HFFc6 (cell line): ENCODE measurements around the gene SCUBE1. TPM values are rescaled to one million over a fixed set of nuclear protein-coding genes. Genes with fewer than 3 reads are reported as not detected.

Source experiments
- DNase-seq: peaks from one replicate; pipeline ENCODE4 v3.0.0-alpha.2; 2018
- H3K27ac Mint-ChIP-seq: 2 replicates; pipeline ENCODE4 v1.8.0; 2020; ENCODE audit warnings: mild to moderate bottlenecking, mixed read lengths
- H3K27me3 Mint-ChIP-seq: 2 replicates; pipeline ENCODE4 v1.8.0; 2021; ENCODE audit warnings: mild to moderate bottlenecking, moderate library complexity, mixed read lengths; ENCODE audit not compliant: insufficient read depth
- H3K36me3 Mint-ChIP-seq: 2 replicates; pipeline ENCODE4 v1.8.0; 2021; ENCODE audit warnings: low read depth, mixed read lengths
- H3K4me1 Mint-ChIP-seq: 2 replicates; pipeline ENCODE4 v1.8.0; 2020; ENCODE audit warnings: low read depth, mixed read lengths
- H3K4me3 Mint-ChIP-seq: 2 replicates; pipeline ENCODE4 v1.8.0; 2020; ENCODE audit warnings: mild to moderate bottlenecking, moderate library complexity, mixed read lengths
- H3K9me3 Mint-ChIP-seq: 2 replicates; pipeline ENCODE4 v1.8.0; 2020; ENCODE audit warnings: mild to moderate bottlenecking, mixed read lengths
- total RNA-seq, 6 experiments: library from RNA; stranded (reverse); fragmentation: NEBNext Ultra II Directional; extraction: Animal tissue kit (Norgen Biotek cat#: 25700); gene quantifications; 2 replicates in 1 of 6; 3 replicates in 5 of 6; pipeline ENCODE4 v1.2.3, GENCODE V29; 2021
- TF ChIP-seq, protein P1 (sequence below): fragments of 200-600 bp; sonication (generic); IDR thresholded peaks from 2 replicates; pipeline ENCODE4 v1.5.0; 2021; ENCODE audit warnings: antibody characterized with exemption, mild to moderate bottlenecking

The SCUBE1 gene
- total RNA-seq, 6 experiments from 2014 or later: not detected

DNA sequence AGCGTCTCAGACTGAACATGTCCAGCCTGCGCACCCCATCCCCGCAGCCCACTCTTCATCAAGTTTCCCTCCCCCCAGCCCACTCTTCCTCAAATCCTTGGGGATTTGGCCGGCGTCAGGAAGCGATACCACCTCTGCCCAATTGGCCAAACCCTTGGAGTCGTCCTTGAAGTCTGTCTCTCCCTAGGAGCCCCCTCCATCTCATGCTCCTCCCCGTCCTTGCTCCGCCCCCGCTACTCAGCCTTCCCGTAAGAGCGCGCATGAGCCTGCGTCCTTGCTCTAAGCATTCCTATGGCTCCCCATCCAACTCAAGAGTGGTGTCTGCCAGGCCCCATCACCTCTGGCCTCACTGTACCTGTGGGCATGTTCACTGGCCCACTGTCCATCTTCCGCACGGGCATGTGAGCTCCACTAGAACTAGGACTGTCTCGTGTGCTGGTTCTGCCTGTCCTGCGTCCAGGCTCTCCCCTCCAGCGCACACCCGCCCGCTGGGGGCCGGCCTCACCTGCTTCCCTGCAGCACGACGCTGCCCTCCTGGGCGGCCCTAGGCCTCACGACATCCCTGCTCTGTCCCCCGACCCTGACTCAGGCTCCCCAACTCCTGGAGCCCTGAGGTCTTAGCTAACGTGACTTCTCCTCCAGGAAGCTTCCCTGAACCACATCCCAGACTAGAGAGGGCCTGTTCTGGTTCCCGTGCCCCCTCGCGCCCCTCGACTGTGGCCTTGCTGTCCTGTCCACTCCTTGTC lies 125.7 kb downstream of the SCUBE1 start:
- Mint-ChIP-seq H3K9me3 (no peaks in the 10 kb centered on the region), H3K4me3 (no peak overlapping the region), H3K36me3 (no peaks in the 10 kb centered on the region), H3K27me3 (peaks cover 40% of the 10 kb centered on the region), H3K4me1 (no peaks in the 10 kb centered on the region), H3K27ac (no peak overlapping the region)
- no peak for DNase-seq
- TF ChIP-seq, protein P1, sequence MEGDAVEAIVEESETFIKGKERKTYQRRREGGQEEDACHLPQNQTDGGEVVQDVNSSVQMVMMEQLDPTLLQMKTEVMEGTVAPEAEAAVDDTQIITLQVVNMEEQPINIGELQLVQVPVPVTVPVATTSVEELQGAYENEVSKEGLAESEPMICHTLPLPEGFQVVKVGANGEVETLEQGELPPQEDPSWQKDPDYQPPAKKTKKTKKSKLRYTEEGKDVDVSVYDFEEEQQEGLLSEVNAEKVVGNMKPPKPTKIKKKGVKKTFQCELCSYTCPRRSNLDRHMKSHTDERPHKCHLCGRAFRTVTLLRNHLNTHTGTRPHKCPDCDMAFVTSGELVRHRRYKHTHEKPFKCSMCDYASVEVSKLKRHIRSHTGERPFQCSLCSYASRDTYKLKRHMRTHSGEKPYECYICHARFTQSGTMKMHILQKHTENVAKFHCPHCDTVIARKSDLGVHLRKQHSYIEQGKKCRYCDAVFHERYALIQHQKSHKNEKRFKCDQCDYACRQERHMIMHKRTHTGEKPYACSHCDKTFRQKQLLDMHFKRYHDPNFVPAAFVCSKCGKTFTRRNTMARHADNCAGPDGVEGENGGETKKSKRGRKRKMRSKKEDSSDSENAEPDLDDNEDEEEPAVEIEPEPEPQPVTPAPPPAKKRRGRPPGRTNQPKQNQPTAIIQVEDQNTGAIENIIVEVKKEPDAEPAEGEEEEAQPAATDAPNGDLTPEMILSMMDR: no peak

DNA sequence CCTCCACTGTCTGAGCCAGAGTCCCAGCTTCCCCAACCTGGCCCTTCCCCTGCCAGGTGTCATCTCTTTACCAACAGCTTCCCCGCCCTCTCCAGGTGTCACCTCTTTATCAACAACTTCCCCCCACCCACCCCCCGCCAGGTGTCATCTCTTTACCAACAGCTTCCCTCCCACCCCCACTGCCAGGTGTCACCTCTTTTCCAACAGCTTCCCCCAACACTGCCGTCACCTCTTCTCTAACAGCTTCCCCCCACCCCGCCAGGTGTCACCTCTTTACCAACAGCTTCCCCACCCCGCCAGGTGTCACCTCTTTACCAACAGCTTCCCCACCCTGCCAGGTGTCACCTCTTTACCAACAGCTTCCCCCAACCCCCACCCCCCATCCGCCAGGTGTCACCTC lies 126.4 kb downstream of the SCUBE1 start:
- TF ChIP-seq, protein P1: no peak
- Mint-ChIP-seq H3K4me1 (no peaks in the 10 kb centered on the region), H3K36me3 (no peaks in the 10 kb centered on the region), H3K4me3 (no peak overlapping the region), H3K9me3 (no peaks in the 10 kb centered on the region), H3K27me3 (peaks cover 40% of the 10 kb centered on the region), H3K27ac (no peak overlapping the region)
- no peak for DNase-seq

DNA sequence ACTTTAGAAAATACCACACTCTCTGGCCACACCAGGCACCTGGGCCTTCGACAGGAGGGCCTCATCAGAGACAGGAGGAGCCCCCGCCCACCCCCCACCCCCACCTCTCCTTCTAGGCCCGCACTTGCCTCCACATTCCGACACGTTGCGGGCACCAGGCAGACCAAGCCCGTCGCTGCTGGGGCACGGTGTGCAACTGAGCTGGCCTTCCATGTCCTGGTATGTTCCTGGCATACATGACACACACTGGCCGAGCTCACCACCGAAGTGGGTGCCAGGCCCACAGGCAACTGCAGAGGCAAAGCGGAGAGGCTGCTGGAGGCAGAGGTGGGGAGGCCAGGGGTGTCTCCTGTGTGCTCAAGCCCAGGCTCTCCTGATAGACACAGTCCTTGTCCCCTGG lies 129.2 kb downstream of the SCUBE1 start:
- Mint-ChIP-seq H3K4me3 (no peak overlapping the region), H3K36me3 (no peaks in the 10 kb centered on the region), H3K27ac (no peak overlapping the region), H3K4me1 (no peaks in the 10 kb centered on the region), H3K9me3 (no peaks in the 10 kb centered on the region), H3K27me3 (peaks cover 28% of the 10 kb centered on the region)
- DNase-seq: no peak
- TF ChIP-seq, protein P1: no peak

DNA sequence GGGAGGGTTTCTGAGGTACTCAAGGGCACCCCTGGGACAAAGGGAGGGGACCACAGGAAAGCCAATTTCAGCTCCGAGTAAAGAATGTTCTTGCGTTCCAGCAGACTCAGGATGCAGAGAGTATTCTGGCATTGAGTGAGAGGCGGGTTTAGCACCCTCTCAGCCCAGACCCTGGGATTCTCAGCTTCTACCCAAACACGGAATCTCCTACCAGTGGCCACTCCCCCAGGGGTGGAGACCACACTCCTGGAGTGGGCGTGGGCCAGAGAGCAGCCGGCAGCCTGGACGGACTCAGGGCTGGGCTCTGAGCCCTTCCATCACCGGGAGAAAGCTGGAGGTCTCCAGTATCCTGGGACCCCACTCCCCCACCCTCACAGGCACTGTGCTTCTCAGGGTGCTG lies 130.1 kb downstream of the SCUBE1 start:
- no peak for DNase-seq
- peaks cover 27% of the 10 kb centered on the region for H3K27me3 Mint-ChIP-seq
- no peaks in the 10 kb centered on the region for H3K9me3 Mint-ChIP-seq
- no peak overlapping the region for H3K27ac Mint-ChIP-seq
- no peaks in the 10 kb centered on the region for H3K4me1 Mint-ChIP-seq
- no peak overlapping the region for H3K4me3 Mint-ChIP-seq
- TF ChIP-seq, protein P1: no peak
- no peaks in the 10 kb centered on the region for H3K36me3 Mint-ChIP-seq

DNA sequence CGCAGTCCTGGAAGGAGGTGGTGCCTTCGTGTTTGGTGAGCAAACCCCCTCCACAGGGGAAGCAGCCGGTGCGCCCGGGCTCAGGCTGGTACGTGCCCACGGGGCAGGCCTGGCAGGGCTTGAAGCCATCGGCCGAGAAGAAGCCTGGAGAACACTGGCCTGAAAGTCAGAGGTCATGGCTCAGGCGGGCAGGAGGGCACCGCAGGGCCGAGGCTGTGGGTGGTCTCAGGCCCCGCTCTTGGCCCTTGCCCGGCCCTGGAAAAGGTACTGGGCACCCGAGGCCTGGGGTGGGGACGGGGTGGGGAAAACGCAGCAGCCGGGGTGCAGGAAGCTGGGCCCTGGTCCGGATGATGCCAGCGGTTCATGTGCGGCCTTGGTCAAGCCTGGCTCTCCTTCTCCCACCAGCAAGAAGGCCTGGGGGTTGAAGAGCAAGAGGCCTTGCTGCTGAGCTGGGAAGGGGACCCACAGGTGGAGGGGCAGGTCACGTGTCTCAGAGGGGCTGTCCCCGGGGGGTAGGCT lies 130.7 kb downstream of the SCUBE1 start:
- DNase-seq: no peak
- H3K27ac Mint-ChIP-seq: no peak overlapping the region
- peaks cover 30% of the 10 kb centered on the region for H3K27me3 Mint-ChIP-seq
- H3K4me3 Mint-ChIP-seq: no peak overlapping the region
- no peaks in the 10 kb centered on the region for H3K4me1 Mint-ChIP-seq
- no peaks in the 10 kb centered on the region for H3K9me3 Mint-ChIP-seq
- no peaks in the 10 kb centered on the region for H3K36me3 Mint-ChIP-seq
- TF ChIP-seq, protein P1: no peak
